CD14-positive monocyte (primary cell): ENCODE results near the gene LTBP1. TPM values are rescaled to one million over a fixed set of nuclear protein-coding genes. Genes with fewer than 3 reads are reported as not detected.

Experiments used
- DNase-seq, 3 donors: peaks; one replicate each; pipeline ENCODE4 v3.0.0-alpha.2; 2011 to 2022
- H2AFZ ChIP-seq: 2 replicates; pipeline ENCODE4 v1.6.0; 2012; ENCODE audit warnings: mild to moderate bottlenecking, low read depth, low read length, inconsistent platforms; ENCODE audit not compliant: insufficient read depth, poor library complexity, severe bottlenecking
- H3K27ac ChIP-seq, 2 donors: 1 replicate in 1 of 2; 2 replicates in 1 of 2; pipeline ENCODE4 v1.5.1; 2012 to 2013; ENCODE audit warnings: low read length in 2 of 2, control low read depth in 1 of 2, inconsistent platforms in 1 of 2, low read depth in 1 of 2, mild to moderate bottlenecking in 1 of 2
- H3K27me3 ChIP-seq, 2 donors: one replicate each; pipeline versions ENCODE4 v1.6.0 to v1.6.1; 2011 to 2013; ENCODE audit warnings: low read length in 2 of 2; ENCODE audit not compliant: control insufficient read depth in 2 of 2, insufficient read depth in 2 of 2
- H3K36me3 ChIP-seq, 2 donors: replicated peaks in 1 of 2; 1 replicate in 1 of 2; 2 replicates in 1 of 2; pipeline versions ENCODE4 v1.5.1 to v1.6.1; 2012 to 2013; ENCODE audit warnings: low read length in 2 of 2, control low read depth in 1 of 2, inconsistent platforms in 1 of 2, mild to moderate bottlenecking in 1 of 2; ENCODE audit not compliant: insufficient read depth in 2 of 2, control insufficient read depth in 1 of 2
- H3K4me1 ChIP-seq, 2 donors: 1 replicate in 1 of 2; 2 replicates in 1 of 2; pipeline versions ENCODE4 v1.5.1 to v1.6.1; 2012 to 2013; ENCODE audit warnings: low read length in 2 of 2, control low read depth in 1 of 2, inconsistent platforms in 1 of 2, mild to moderate bottlenecking in 1 of 2, moderate library complexity in 1 of 2; ENCODE audit not compliant: insufficient read depth in 2 of 2, control insufficient read depth in 1 of 2
- H3K4me2 ChIP-seq: replicated peaks from 2 replicates; pipeline ENCODE3; 2012; ENCODE audit warnings: low read length, moderate library complexity, mild to moderate bottlenecking; ENCODE audit not compliant: poor library complexity, severe bottlenecking; ENCODE audit errors: extremely low read depth
- H3K4me3 ChIP-seq, 3 experiments: fragments of 200-600 bp in 1 of 3; sonication (generic) in 1 of 3; replicated peaks in 1 of 3; 1 replicate in 2 of 3; 2 replicates in 1 of 3; pipeline ENCODE4 v1.5.1; 2011 to 2013; ENCODE audit warnings: low read length in 3 of 3, mild to moderate bottlenecking in 3 of 3, control low read depth in 2 of 3, low read depth in 2 of 3, inconsistent platforms in 1 of 3, moderate library complexity in 1 of 3
- H3K79me2 ChIP-seq: 2 replicates; pipeline ENCODE4 v1.6.0; 2012; ENCODE audit warnings: mild to moderate bottlenecking, control low read depth, inconsistent platforms, low read length, moderate library complexity; ENCODE audit not compliant: insufficient read depth
- H3K9ac ChIP-seq: 2 replicates; pipeline ENCODE4 v1.6.0; 2017; ENCODE audit warnings: low read length, mild to moderate bottlenecking; ENCODE audit not compliant: insufficient read depth, poor library complexity, severe bottlenecking
- H3K9me3 ChIP-seq, 2 donors: replicated peaks in 1 of 2; 1 replicate in 1 of 2; 2 replicates in 1 of 2; pipeline versions ENCODE4 v1.5.1 to v1.6.1; 2012 to 2013; ENCODE audit warnings: low read length in 2 of 2, control low read depth in 1 of 2; ENCODE audit not compliant: control insufficient read depth in 1 of 2, insufficient read depth in 1 of 2
- H4K20me1 ChIP-seq: 2 replicates; pipeline ENCODE4 v1.6.0; 2012; ENCODE audit warnings: mild to moderate bottlenecking, low read length, control low read depth, moderate library complexity; ENCODE audit not compliant: insufficient read depth
- H3K27ac Mint-ChIP-seq, 7 donors: one replicate each; pipeline ENCODE4 v1.8.0; 2020; ENCODE audit warnings: mild to moderate bottlenecking in 7 of 7, mixed read lengths in 7 of 7, moderate library complexity in 6 of 7, inconsistent platforms in 2 of 7
- H3K27me3 Mint-ChIP-seq, 3 donors: one replicate each; pipeline ENCODE4 v1.8.0; 2021 to 2022; ENCODE audit warnings: low read depth in 3 of 3, mild to moderate bottlenecking in 3 of 3, mixed read lengths in 3 of 3, moderate library complexity in 3 of 3, inconsistent platforms in 1 of 3
- H3K36me3 Mint-ChIP-seq, 2 donors: one replicate each; pipeline ENCODE4 v1.8.0; 2020; ENCODE audit warnings: mixed read lengths in 2 of 2, inconsistent platforms in 1 of 2, mild to moderate bottlenecking in 1 of 2
- H3K4me1 Mint-ChIP-seq: one replicate; pipeline ENCODE4 v1.8.0; 2020; ENCODE audit warnings: mild to moderate bottlenecking, mixed read lengths
- H3K4me3 Mint-ChIP-seq, 2 donors: one replicate each; pipeline ENCODE4 v1.8.0; 2020; ENCODE audit warnings: mild to moderate bottlenecking in 2 of 2, mixed read lengths in 2 of 2, moderate library complexity in 1 of 2
- H3K9me3 Mint-ChIP-seq, 7 donors: one replicate each; pipeline ENCODE4 v1.8.0; 2020 to 2022; ENCODE audit warnings: mixed read lengths in 7 of 7, mild to moderate bottlenecking in 6 of 7, moderate library complexity in 6 of 7, inconsistent platforms in 2 of 7
- CTCF ChIP-seq: fragments of 200-600 bp; IDR thresholded peaks from one replicate; pipeline ENCODE4 v1.8.0; 2022; ENCODE audit warnings: antibody characterized with exemption, mild to moderate bottlenecking
- WGBS: methylation state at CpG from one replicate; pipeline ENCODE4 v1.1.5; 2013; ENCODE audit warnings: missing lambda C conversion rate; ENCODE audit not compliant: insufficient coverage; 5-methylcytosine and 5-hydroxymethylcytosine counted together
- intact Hi-C, 2 donors: fragments of 100-400 bp; cut with micrococcal nuclease; formaldehyde crosslinking; loops; one replicate each; pipeline versions ENCODE4 v1.15.0 to v1.15.1; 2023
- polyA plus RNA-seq, 3 donors: library from polyadenylated mRNA; depleted of rRNA in 1 of 3; unstranded in 2 of 3; stranded (reverse) in 1 of 3; fragments of 300-500 nt in 2 of 3; fragments of >200 nt in 1 of 3; fragmentation: Illumina TruSeq in 2 of 3; gene quantifications; 1 replicate in 2 of 3; 2 replicates in 1 of 3; pipeline ENCODE4 v1.2.3, GENCODE V29; 2012 to 2021

Gene LTBP1
- polyA plus RNA-seq, 3 donors: 0.18 to 0.24 TPM; not detected in 1

DNA sequence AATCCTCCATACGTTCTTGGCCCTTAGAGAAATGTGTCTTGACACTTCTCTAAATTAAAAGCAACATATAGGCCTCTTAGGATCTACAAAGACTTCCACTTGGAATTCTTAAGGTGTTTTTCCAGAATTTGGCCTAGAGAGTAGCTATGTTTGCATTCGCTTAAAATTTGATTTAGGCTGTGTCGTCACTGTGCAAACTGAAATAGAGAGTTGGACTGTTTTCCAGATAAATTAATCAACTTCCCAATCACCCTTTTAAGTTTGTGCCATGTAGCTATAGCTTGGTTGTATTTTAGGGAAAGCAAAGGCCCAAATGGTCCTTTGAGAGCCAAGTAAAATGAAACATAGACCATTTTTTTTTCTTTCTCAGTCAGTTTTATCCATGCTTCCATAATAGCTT lies 401.1 kb downstream of the LTBP1 start:
- intact Hi-C loops: no loop called here
- no peaks in the 10 kb centered on the region for H4K20me1 ChIP-seq

GRCh38 chr2:33350632-33351031 lies 403.9 kb downstream of the LTBP1 start:
- peaks cover 0 to 4% (median 2%) of the 10 kb centered on the region in 3 donors for H3K27me3 Mint-ChIP-seq
- H3K4me1 Mint-ChIP-seq: peaks cover 4% of the 10 kb centered on the region
- Histone ChIP-seq H3K79me2 (no peaks in the 10 kb centered on the region), H2AFZ (no peak overlapping the region), H3K27ac (no peak overlapping the region), H3K36me3 (no peaks in the 10 kb centered on the region), H3K4me3 (no peak overlapping the region), H3K27me3 (no peaks in the 10 kb centered on the region), H3K4me2 (no peak overlapping the region), H3K9me3 (peaks cover 2 to 7% of the 10 kb centered on the region in 2 donors), H3K4me1 (no peaks in the 10 kb centered on the region), H4K20me1 (no peaks in the 10 kb centered on the region), H3K9ac (no peak overlapping the region)
- TF ChIP-seq CTCF: no peak
- H3K4me3 Mint-ChIP-seq: no peak overlapping the region
- H3K27ac Mint-ChIP-seq: no peak overlapping the region
- H3K9me3 Mint-ChIP-seq: peaks cover 3 to 12% (median 8%) of the 10 kb centered on the region in 7 donors
- intact Hi-C loops: no loop called here
- no peak for DNase-seq
- H3K36me3 Mint-ChIP-seq: no peaks in the 10 kb centered on the region

More for the DNA sequence above, 401.1 kb downstream of the LTBP1 start:
- Histone ChIP-seq H2AFZ (no peak overlapping the region), H3K4me1 (no peaks in the 10 kb centered on the region), H3K4me2 (no peak overlapping the region), H3K4me3 (no peak overlapping the region), H3K27ac (no peak overlapping the region), H3K27me3 (no peaks in the 10 kb centered on the region), H3K36me3 (no peaks in the 10 kb centered on the region), H3K9ac (no peak overlapping the region), H3K79me2 (no peaks in the 10 kb centered on the region), H3K9me3 (no peaks in the 10 kb centered on the region)
- Mint-ChIP-seq H3K4me1 (peaks cover 4% of the 10 kb centered on the region), H3K27ac (no peak overlapping the region), H3K9me3 (peaks cover 0 to 4% (median 0%) of the 10 kb centered on the region in 7 donors), H3K4me3 (no peak overlapping the region), H3K36me3 (no peaks in the 10 kb centered on the region), H3K27me3 (peaks cover 0 to 2% (median 0%) of the 10 kb centered on the region in 3 donors)
- TF ChIP-seq CTCF: no peak
- DNase-seq: no peak
- WGBS: no CpG with 5 or more reads among the region's 3 CpGs
